GM12892 (cell line): Measurements from ENCODE around the gene DOK4.

Source experiments
- POLR2A ChIP-seq: IDR thresholded peaks from 2 replicates; pipeline ENCODE4 v1.6.1; 2011; ENCODE audit warnings: low read depth, low read length, control low read depth
- POLR2AphosphoS5 ChIP-seq: IDR thresholded peaks from 2 replicates; pipeline ENCODE4 v1.6.1; 2011; ENCODE audit warnings: low read depth, low read length, control low read depth
- TAF1 ChIP-seq: IDR thresholded peaks from 2 replicates; pipeline ENCODE4 v1.6.1; 2011; ENCODE audit warnings: low read depth, mild to moderate bottlenecking, control low read depth, low read length, borderline replicate concordance

GRCh38 chr16:57493767-57494166 lies 7.5 kb upstream of the DOK4 start:
- TF ChIP-seq POLR2A (no peak), POLR2AphosphoS5 (no peak), TAF1 (no peak)
